Esophagus (tissue), 2 donors: ENCODE results near the gene TBKBP1. TPM values are rescaled to one million over a fixed set of nuclear protein-coding genes. Genes with fewer than 3 reads are reported as not detected.
A peak's percentile ranks its signal among the peaks of the same experiment; 100 is the strongest.

Experiments used
- H3K27ac ChIP-seq, 2 donors: one replicate each; pipeline ENCODE4 v1.5.1; 2013; ENCODE audit warnings: low read depth in 2 of 2, mild to moderate bottlenecking in 2 of 2, inconsistent platforms in 1 of 2, low read length in 1 of 2, moderate library complexity in 1 of 2
- H3K27me3 ChIP-seq, 2 donors: one replicate each; pipeline ENCODE4 v1.6.1; 2013; ENCODE audit warnings: low read length in 2 of 2, control low read depth in 1 of 2, mild to moderate bottlenecking in 1 of 2; ENCODE audit not compliant: insufficient read depth in 2 of 2, control insufficient read depth in 1 of 2
- H3K36me3 ChIP-seq, 2 donors: one replicate each; pipeline ENCODE4 v1.6.1; 2013; ENCODE audit warnings: low read length in 1 of 2; ENCODE audit not compliant: control insufficient read depth in 2 of 2, insufficient read depth in 2 of 2
- H3K4me1 ChIP-seq, 2 donors: one replicate each; pipeline ENCODE4 v1.6.1; 2013; ENCODE audit warnings: low read length in 1 of 2; ENCODE audit not compliant: control insufficient read depth in 2 of 2, insufficient read depth in 2 of 2
- H3K4me3 ChIP-seq, 2 donors: one replicate each; pipeline ENCODE4 v1.5.1; 2013; ENCODE audit warnings: low read length in 2 of 2, mild to moderate bottlenecking in 2 of 2, low read depth in 1 of 2, moderate library complexity in 1 of 2
- H3K9me3 ChIP-seq, 2 donors: one replicate each; pipeline ENCODE4 v1.6.1; 2013; ENCODE audit warnings: mild to moderate bottlenecking in 2 of 2, low read depth in 1 of 2, low read length in 1 of 2, moderate library complexity in 1 of 2; ENCODE audit not compliant: control insufficient read depth in 2 of 2, insufficient read depth in 1 of 2
- WGBS, 2 donors: extraction: QIAGEN DNeasy Blood & Tissue Kit; methylation state at CpG; one replicate each; pipeline ENCODE4 v1.1.7; 2013; 5-methylcytosine and 5-hydroxymethylcytosine counted together
- polyA plus RNA-seq, 2 donors: library from polyadenylated mRNA; stranded (reverse); fragments of 200-250 nt; gene quantifications; one replicate each; pipeline ENCODE4 v1.2.3, GENCODE V29; 2013
- donor health status: healthy with polysubstance abuse.
- donor health status: Bipolar disorder and iron deficiency.

The TBKBP1 gene
- polyA plus RNA-seq, 2 donors = 9.2 to 17.1 TPM

DNA sequence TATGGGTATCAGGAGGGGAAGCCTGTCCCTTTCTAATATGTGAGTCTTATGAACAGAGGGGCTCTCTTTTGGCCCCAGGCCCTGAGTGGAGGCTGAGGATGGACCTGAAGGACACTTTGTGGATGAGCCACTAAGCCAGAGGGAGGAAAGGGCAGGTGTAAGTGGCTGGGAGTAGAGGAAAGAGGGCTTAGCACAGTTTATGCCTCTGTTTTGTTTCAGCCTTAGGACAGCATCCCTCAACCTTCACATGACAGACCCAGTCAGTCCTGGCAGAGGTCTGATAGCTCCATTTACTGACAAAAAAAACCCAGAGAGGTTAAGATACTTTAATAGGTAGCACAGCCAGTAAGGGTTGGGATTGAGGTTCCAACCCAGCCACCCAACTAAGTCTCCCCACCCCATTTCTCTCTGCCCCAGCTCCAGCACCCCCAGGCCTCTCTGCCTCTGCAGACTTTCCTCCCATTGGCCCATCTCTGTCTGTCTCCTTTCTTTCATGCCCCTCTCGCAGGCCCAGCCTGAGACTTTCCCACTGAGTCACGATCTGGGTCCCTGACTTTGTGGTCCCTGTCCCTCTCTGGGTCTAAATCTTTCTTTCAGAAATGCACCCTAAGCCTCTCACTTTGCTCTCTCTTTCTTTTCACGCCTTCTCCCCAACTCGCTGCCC is 34.4 kb downstream of the TBKBP1 start:
- H3K27ac ChIP-seq = no peak overlapping the region
- H3K9me3 ChIP-seq = no peaks in the 10 kb centered on the region
- WGBS, 2 donors = 86% methylated on average over 4 of the region's 4 CpGs
- H3K4me1 ChIP-seq = peaks cover 0 to 5% of the 10 kb centered on the region in 2 donors
- H3K36me3 ChIP-seq = no peaks in the 10 kb centered on the region
- no peak overlapping the region for H3K4me3 ChIP-seq
- no peaks in the 10 kb centered on the region for H3K27me3 ChIP-seq

DNA sequence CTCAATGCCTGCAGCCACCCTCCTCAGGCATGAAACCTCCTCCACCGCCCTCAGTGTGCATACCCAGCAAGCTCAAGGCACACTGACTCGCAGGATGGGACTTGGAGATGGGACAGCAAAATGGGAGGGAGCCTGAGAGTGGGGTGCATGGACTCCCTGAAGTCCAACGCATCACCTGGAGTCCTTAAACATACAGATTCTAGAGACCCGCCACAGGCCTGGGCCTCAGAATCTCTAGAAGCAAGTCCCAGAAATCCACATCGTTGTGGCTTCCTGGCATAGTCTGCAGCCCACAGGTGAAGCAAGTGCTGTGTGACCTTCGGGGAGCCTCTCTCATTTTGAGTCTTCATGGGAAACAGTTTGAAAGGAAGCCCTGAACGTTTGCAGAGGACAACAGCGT is 35.5 kb downstream of the TBKBP1 start:
- peaks cover 0 to 4% of the 10 kb centered on the region in 2 donors for H3K27me3 ChIP-seq
- WGBS, 2 donors = 70 to 75% methylated on average over 8 of the region's 8 CpGs
- H3K27ac ChIP-seq = no peak overlapping the region
- no peak overlapping the region for H3K4me3 ChIP-seq
- no peaks in the 10 kb centered on the region for H3K9me3 ChIP-seq
- no peaks in the 10 kb centered on the region for H3K36me3 ChIP-seq
- peaks cover 0 to 5% of the 10 kb centered on the region in 2 donors for H3K4me1 ChIP-seq

DNA sequence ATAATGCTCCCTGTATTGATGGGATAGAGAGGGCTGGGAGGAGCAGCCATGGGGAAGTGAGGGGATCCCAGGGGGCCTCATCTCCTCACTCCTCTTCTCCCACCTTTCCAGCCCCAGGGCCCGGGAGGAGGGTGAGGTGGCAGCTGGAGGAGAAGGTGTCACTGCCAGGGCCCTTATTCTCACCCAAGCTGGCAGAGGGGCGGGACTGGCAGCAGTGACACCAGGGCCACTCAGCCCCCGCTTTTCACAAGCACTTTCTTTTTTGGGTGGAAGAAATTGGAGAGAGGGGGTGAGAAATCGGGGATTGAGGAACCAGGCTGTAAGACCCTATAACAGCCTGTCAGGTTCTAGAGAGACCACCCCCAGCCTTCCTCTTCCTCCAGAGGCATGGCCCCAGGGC is 36.7 kb downstream of the TBKBP1 start:
- H3K9me3 ChIP-seq = no peaks in the 10 kb centered on the region
- peaks cover 0 to 4% of the 10 kb centered on the region in 2 donors for H3K27me3 ChIP-seq
- no peaks in the 10 kb centered on the region for H3K36me3 ChIP-seq
- no peak overlapping the region for H3K27ac ChIP-seq
- H3K4me1 ChIP-seq = peaks cover 0 to 5% of the 10 kb centered on the region in 2 donors
- H3K4me3 ChIP-seq = no peak overlapping the region
- WGBS, 2 donors = 82% methylated on average over 4 of the region's 4 CpGs

DNA sequence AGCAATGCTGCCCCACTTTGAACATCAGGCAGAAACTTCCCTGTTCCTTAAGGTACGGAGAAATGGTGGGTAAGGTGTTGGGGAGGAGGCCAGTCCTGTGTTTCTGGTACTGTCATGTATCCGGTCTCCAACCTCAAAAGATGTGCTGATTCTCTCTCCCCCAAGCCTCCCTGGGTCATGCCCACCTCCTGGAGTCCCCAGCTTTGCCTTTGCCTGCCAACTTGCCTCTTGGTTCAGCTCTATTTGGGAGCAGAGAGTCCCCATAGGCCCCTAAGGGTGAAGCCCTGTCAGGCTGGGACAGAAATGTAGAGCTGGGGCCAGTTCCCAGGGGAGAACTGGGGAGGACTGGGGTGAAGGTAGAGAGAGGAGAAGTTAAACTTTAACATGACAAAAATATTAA is 37.4 kb downstream of the TBKBP1 start:
- no peak overlapping the region for H3K4me3 ChIP-seq
- H3K36me3 ChIP-seq = no peaks in the 10 kb centered on the region
- H3K27me3 ChIP-seq = peaks cover 0 to 4% of the 10 kb centered on the region in 2 donors
- H3K27ac ChIP-seq = no peak overlapping the region
- 87 to 94% methylated on average over 2 of the region's 2 CpGs for WGBS, 2 donors
- H3K4me1 ChIP-seq = peaks cover 0 to 5% of the 10 kb centered on the region in 2 donors
- H3K9me3 ChIP-seq = no peaks in the 10 kb centered on the region

DNA sequence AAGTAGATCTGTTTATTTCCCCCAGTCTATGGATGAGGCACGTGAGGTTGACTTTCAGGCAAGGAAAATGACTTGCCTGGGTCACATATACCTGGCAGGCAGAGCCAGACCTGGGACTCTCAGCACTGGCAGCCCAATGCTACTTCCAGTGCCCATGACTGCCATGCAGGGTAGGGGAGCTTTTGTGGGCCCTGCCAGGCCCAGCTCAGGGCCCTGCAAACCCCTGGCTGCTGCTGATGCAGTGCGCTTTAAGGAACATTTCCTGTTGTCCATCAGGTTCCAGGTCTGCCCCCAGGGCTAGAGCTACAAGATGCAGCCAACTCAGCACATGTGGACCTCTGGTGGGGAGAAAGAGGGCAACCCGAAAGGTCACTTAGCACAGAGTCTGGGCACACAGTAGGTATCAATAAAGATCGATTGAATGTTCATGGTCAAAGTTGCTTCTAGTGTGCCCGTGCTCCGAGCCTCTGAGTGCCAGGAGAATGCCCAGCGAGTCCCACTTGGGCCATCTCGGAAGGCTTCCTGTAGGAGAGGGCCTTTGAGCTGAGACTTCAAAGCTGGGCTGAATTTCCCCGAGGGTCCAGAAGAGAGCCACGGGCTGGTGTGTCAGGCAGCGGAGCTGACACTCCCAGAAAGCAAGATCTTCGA is 38.6 kb downstream of the TBKBP1 start:
- H3K4me3 ChIP-seq = peak overlapping the region in 1 of 2 donors; percentile 42
- H3K9me3 ChIP-seq = no peaks in the 10 kb centered on the region
- H3K27ac ChIP-seq = peak overlapping the region in 1 of 2 donors; percentile 16
- H3K36me3 ChIP-seq = no peaks in the 10 kb centered on the region
- peaks cover 0 to 5% of the 10 kb centered on the region in 2 donors for H3K4me1 ChIP-seq
- peaks cover 0 to 4% of the 10 kb centered on the region in 2 donors for H3K27me3 ChIP-seq
- WGBS, 2 donors = 45 to 46% methylated on average over 12 of the region's 12 CpGs

DNA sequence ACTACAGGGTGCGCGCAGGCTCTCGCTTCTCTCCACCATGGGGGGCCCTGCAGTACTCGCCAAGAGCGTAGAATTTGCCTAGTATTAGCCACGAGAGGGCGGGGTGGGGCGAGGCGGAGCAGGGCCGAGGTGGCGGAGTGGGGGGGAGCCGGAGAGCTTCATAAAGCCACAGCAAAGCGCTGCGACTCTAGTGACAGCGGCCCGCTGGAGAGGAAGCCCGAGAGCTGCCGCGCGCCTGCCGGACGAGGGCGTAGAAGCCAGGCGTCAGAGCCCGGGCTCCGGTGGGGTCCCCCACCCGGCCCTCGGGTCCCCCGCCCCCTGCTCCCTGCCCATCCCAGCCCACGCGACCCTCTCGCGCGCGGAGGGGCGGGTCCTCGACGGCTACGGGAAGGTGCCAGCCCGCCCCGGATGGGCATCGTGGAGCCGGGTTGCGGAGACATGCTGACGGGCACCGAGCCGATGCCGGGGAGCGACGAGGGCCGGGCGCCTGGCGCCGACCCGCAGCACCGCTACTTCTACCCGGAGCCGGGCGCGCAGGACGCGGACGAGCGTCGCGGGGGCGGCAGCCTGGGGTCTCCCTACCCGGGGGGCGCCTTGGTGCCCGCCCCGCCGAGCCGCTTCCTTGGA is 39.2 kb downstream of the TBKBP1 start, which contains the start of gene TBX21:
Gene TBX21, plus strand, starts transcription at position 190 of the 627 bp plus-strand sequence. Its CDS starts 219 bp downstream, at position 409.
- H3K4me3 ChIP-seq = peak within 1 kb of the TSS; percentile 40 to 42
- H3K36me3 ChIP-seq = no peaks in the 10 kb centered on the region
- peaks cover 0 to 4% of the 10 kb centered on the region in 2 donors for H3K27me3 ChIP-seq

DNA sequence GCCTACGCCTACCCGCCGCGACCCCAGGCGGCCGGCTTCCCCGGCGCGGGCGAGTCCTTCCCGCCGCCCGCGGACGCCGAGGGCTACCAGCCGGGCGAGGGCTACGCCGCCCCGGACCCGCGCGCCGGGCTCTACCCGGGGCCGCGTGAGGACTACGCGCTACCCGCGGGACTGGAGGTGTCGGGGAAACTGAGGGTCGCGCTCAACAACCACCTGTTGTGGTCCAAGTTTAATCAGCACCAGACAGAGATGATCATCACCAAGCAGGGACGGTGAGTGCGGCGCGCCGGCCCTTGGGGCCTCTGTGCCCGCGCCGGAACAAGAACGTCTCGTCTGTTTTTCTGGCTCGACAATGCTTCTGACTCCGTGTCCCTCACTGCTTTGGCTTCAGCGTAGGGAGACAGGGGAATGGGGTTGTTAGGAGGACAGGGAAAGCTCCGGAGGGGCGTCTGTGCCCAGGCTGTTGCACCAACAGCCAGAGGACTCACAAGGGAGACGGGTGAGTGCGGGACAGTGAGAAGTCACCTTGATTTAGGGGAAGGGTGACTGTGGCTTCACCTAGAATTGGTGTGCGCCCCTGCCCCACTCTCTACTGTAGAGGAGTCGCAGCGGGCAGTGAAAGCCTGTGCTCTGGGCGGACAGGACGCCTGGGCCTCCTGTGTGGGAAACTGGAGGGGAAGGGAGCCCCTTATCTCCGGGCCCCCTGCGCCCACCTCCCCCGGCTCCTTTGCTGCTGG is 39.9 kb downstream of the TBKBP1 start:
- Histone ChIP-seq H3K27me3 (peaks cover 0 to 4% of the 10 kb centered on the region in 2 donors), H3K9me3 (no peaks in the 10 kb centered on the region), H3K27ac (peak overlapping the region; percentile 9 to 45), H3K4me3 (peak overlapping the region; percentile 40 to 42), H3K36me3 (no peaks in the 10 kb centered on the region), H3K4me1 (peaks cover 0 to 5% of the 10 kb centered on the region in 2 donors)
- WGBS, 2 donors = 7 to 8% methylated on average over 50 to 60 of the region's 60 CpGs

More for the DNA sequence above, 39.2 kb downstream of the TBKBP1 start, which contains the start of gene TBX21:
- Histone ChIP-seq H3K4me1 (peaks cover 0 to 5% of the 10 kb centered on the region in 2 donors), H3K27ac (peak within 1 kb of the TSS; percentile 9 to 45), H3K9me3 (no peaks in the 10 kb centered on the region)
- WGBS, 2 donors = 1 to 3% methylated on average over 21 to 73 of the region's 73 CpGs

DNA sequence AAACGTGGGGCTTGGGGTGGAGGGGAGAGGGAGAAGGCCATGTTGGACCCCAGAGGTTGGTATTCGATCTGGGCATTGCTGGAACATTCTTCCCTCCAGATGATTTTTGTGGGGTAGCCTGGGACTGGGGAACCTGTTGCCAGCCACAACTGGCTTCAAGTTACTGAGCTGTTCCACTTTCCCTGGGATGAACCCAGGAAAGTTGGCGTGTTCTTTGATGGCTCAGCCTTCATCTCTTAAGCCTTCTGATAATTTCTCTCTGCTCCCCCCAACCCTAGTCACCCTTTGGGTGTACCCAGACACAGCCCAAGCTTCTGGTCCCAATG is 41.1 kb downstream of the TBKBP1 start:
- no peaks in the 10 kb centered on the region for H3K9me3 ChIP-seq
- H3K27ac ChIP-seq = peak overlapping the region in 1 of 2 donors; percentile 1
- peak overlapping the region in 1 of 2 donors; percentile 34 for H3K4me3 ChIP-seq
- peaks cover 0 to 5% of the 10 kb centered on the region in 2 donors for H3K4me1 ChIP-seq
- peaks cover 0 to 4% of the 10 kb centered on the region in 2 donors for H3K27me3 ChIP-seq
- no peaks in the 10 kb centered on the region for H3K36me3 ChIP-seq
- 60 to 75% methylated on average over 3 of the region's 3 CpGs for WGBS, 2 donors

DNA sequence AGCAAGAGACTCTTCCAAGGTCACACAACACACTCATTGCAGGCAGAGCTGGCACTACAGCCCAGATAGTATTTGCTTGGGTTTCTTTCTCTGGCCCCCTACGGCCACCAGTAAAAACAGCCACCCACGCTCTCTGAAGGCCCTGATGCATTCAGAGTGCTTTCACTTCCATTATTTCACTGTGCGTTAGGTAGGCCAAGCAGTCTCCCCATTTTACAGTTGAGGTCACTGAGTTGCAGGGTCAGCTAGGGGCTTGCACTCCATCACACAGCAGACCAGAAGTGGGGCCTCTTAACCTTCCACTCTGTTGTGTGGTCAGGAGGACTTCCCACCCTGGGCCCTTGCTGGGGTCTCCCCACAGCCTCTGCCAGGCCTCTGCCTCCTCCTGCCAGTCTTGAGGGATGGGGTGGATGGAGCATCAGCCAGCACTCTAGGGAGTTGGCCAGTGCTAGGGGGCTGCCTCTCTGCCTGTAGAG is 41.6 kb downstream of the TBKBP1 start:
- 78 to 82% methylated on average over 3 of the region's 3 CpGs for WGBS, 2 donors
- Histone ChIP-seq H3K27ac (peak overlapping the region in 1 of 2 donors; percentile 1), H3K27me3 (peaks cover 0 to 4% of the 10 kb centered on the region in 2 donors), H3K36me3 (no peaks in the 10 kb centered on the region), H3K9me3 (no peaks in the 10 kb centered on the region), H3K4me3 (no peak overlapping the region), H3K4me1 (peaks cover 0 to 5% of the 10 kb centered on the region in 2 donors)
